Suppressor macrophage (primary cell): ENCODE data around the gene CUL1.
A peak's percentile ranks its signal among the peaks of the same experiment; 100 is the strongest.

Experiments used
- DNase-seq, 4 experiments: peaks; one replicate each; pipeline ENCODE4 v3.0.0-alpha.2; 2020 to 2022
- total RNA-seq, 17 experiments: gene quantifications; one replicate each; lab custom pipeline; 2026; ENCODE audit warnings: mixed read lengths in 6 of 17, inconsistent platforms in 3 of 17; lab: John Stamatoyannopoulos, UW

The CUL1 gene
- 67.4 to 129 (median 83.4) reads per million in 17 experiments for total RNA-seq

- peak; percentile 65 to 86 (median 76) for DNase-seq
These were observed at the start of gene CUL1 for GRCh38 chr7:148698397-148699023. Gene CUL1 (plus strand): TSS chr7:148698903. CDS start chr7:148730123, 31,220 bp downstream.

- no peak for DNase-seq
These were observed 48.4 kb upstream of the CUL1 start for GRCh38 chr7:148650232-148650858.

- DNase-seq: no peak
These were observed 45.9 kb upstream of the CUL1 start for GRCh38 chr7:148652773-148653172.

- no peak for DNase-seq
These were observed 40.8 kb upstream of the CUL1 start for GRCh38 chr7:148657929-148658328.

- DNase-seq: no peak
These were observed 37.2 kb upstream of the CUL1 start for GRCh38 chr7:148661471-148661870.

GRCh38 chr7:148662646-148663045 lies 36.1 kb upstream of the CUL1 start:
- DNase-seq: no peak

- no peak for DNase-seq
These were observed 34.4 kb upstream of the CUL1 start for GRCh38 chr7:148664324-148664723.

- DNase-seq: no peak
These were observed 33.5 kb upstream of the CUL1 start for GRCh38 chr7:148665221-148665620.

- DNase-seq: no peak
These were observed 28.8 kb upstream of the CUL1 start for GRCh38 chr7:148669927-148670326.

- no peak for DNase-seq
These were observed 28.3 kb upstream of the CUL1 start for GRCh38 chr7:148670374-148670773.

- DNase-seq: peak; percentile 5 to 45 (median 19)
These were observed 27.9 kb upstream of the CUL1 start for GRCh38 chr7:148670807-148671206.

GRCh38 chr7:148672041-148672440 lies 26.7 kb upstream of the CUL1 start:
- DNase-seq: no peak

GRCh38 chr7:148674689-148675088 lies 24.0 kb upstream of the CUL1 start:
- DNase-seq: no peak

- DNase-seq: no peak
These were observed 22.4 kb upstream of the CUL1 start for GRCh38 chr7:148676291-148676690.

GRCh38 chr7:148681821-148682220 lies 16.9 kb upstream of the CUL1 start:
- no peak for DNase-seq

GRCh38 chr7:148684289-148684830 lies 14.3 kb upstream of the CUL1 start:
- DNase-seq: no peak

- no peak for DNase-seq
These were observed 12.3 kb upstream of the CUL1 start for GRCh38 chr7:148686312-148686937.

- peak; percentile 14 to 55 (median 24) for DNase-seq
These were observed 11.1 kb upstream of the CUL1 start for GRCh38 chr7:148687555-148687954.

- DNase-seq: no peak
These were observed 10.2 kb upstream of the CUL1 start for GRCh38 chr7:148688526-148688925.

GRCh38 chr7:148693651-148694050 lies 5.1 kb upstream of the CUL1 start:
- DNase-seq: no peak

- no peak for DNase-seq
These were observed 4.1 kb upstream of the CUL1 start for GRCh38 chr7:148694631-148695030.

GRCh38 chr7:148695953-148696352 lies 2.8 kb upstream of the CUL1 start:
- no peak for DNase-seq

- no peak for DNase-seq
These were observed 1.9 kb upstream of the CUL1 start for GRCh38 chr7:148696787-148697186.
